HG03520 (cell line): ENCODE measurements around the gene PTPRD.

ENCODE experiments used
- ATAC-seq: cut with Tn5 transposase; IDR thresholded peaks from one replicate; pipeline ENCODE4 v1.9.1; 2021; ENCODE audit warnings: mild to moderate bottlenecking, moderate library complexity; ENCODE audit not compliant: unreplicated experiment

PTPRD gene

DNA sequence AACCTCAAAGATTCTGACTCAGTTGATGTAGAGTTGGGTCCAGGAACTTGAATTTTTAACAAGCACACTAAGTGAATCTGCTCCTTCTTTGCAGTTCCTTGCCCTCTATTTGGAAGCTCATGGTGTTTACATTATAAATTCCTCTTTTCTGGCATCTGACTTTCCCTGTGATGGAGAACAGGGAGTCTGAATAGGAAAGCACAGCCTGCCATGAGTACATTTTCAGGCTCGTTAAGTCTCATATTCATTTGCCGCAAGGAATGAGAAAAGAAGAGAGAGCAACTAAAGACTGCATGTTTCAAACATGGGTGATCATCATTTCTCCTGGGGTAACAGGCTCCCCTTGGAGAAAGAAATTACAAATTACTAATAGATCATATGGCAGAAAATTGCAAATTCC lies 2345.2 kb downstream of the PTPRD start:
- ATAC-seq = no peak

DNA sequence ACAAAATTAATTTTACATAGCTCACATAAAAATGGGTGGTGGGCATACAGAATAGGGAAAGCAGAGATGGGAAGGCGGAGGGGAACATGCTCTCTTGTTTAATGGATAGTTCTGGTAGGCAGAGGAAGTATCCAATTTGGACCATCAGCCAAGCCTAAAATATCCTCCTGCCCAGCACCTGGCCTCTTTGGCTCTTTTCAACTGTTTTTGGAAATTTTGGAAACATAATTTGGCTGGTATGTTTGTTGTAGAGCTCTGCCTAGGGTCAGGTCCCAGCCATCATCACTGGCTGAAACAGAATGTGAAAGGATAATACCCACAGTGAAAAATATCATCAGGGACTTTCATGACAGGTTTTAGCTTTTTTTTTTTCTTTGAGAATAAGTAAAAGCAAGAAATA lies 2345.9 kb downstream of the PTPRD start:
- no peak for ATAC-seq

GRCh38 chr9:8265281-8265680 lies 2347.5 kb downstream of the PTPRD start:
- no peak for ATAC-seq
